ENCODE results near the gene STAT2.

GRCh38 chr12:56382611-56383010, 22.7 kb upstream of the STAT2 start:
- TF ChIP-seq, protein P1, sequence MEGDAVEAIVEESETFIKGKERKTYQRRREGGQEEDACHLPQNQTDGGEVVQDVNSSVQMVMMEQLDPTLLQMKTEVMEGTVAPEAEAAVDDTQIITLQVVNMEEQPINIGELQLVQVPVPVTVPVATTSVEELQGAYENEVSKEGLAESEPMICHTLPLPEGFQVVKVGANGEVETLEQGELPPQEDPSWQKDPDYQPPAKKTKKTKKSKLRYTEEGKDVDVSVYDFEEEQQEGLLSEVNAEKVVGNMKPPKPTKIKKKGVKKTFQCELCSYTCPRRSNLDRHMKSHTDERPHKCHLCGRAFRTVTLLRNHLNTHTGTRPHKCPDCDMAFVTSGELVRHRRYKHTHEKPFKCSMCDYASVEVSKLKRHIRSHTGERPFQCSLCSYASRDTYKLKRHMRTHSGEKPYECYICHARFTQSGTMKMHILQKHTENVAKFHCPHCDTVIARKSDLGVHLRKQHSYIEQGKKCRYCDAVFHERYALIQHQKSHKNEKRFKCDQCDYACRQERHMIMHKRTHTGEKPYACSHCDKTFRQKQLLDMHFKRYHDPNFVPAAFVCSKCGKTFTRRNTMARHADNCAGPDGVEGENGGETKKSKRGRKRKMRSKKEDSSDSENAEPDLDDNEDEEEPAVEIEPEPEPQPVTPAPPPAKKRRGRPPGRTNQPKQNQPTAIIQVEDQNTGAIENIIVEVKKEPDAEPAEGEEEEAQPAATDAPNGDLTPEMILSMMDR (conservative IDR thresholded peaks at IDR 0.05 in 1 of 2, IDR thresholded peaks at IDR 0.05 in 1 of 2; ENCODE audit: low read depth in 1 of 2, low read length in 2 of 2) = no peak
- no peak for TF ChIP-seq EZH2 (IDR thresholded peaks at IDR 0.05; ENCODE audit: low read length, missing control alignments)

Measured in fibroblast of lung (primary cell).